ENCODE data around the gene TIMM44.
"Not testable (repeated sequence)": the region's sequence is repeated elsewhere in the genome, so short reads cannot be mapped to it uniquely, and the experiment has no call there.

The TIMM44 gene

GRCh38 chr19:7925171-7925851 lies 18.2 kb downstream of the TIMM44 start:
- DNase-seq (ENCODE audit: low read depth) = peak; percentile 68

GRCh38 chr19:7924651-7925170 lies 18.8 kb downstream of the TIMM44 start:
- DNase-seq (ENCODE audit: low read depth) = no peak

GRCh38 chr19:7924241-7924640 lies 19.2 kb downstream of the TIMM44 start:
- DNase-seq (ENCODE audit: low read depth) = no peak

GRCh38 chr19:7923295-7924191 lies 19.9 kb downstream of the TIMM44 start:
- no peak for DNase-seq (ENCODE audit: low read depth)

GRCh38 chr19:7922836-7923195 lies 20.6 kb downstream of the TIMM44 start:
- DNase-seq (ENCODE audit: low read depth) = no peak

- no peak for DNase-seq (ENCODE audit: low read depth)
These were observed 21.3 kb downstream of the TIMM44 start for GRCh38 chr19:7921967-7922835.

- no peak for DNase-seq (ENCODE audit: low read depth)
These were observed 22.0 kb downstream of the TIMM44 start for GRCh38 chr19:7921302-7921966.

- peak; percentile 99 for DNase-seq (ENCODE audit: low read depth)
These were observed 22.8 kb downstream of the TIMM44 start for GRCh38 chr19:7920519-7921301.

GRCh38 chr19:7919610-7920518 lies 23.6 kb downstream of the TIMM44 start, which contains the start of gene SNAPC2:
SNAPC2 (plus strand) TSS chr19:7920338; CDS start chr19:7920367, 29 bp downstream.
- DNase-seq (ENCODE audit: low read depth) = peak; percentile 94

- no peak for DNase-seq (ENCODE audit: low read depth)
These were observed 24.6 kb downstream of the TIMM44 start for GRCh38 chr19:7918615-7919421.

GRCh38 chr19:7918062-7918614 lies 25.3 kb downstream of the TIMM44 start:
- not testable (repeated sequence) for DNase-seq (ENCODE audit: low read depth)

- DNase-seq (ENCODE audit: low read depth) = peak; percentile 40
These were observed 26.0 kb downstream of the TIMM44 start for GRCh38 chr19:7917267-7918061.

GRCh38 chr19:7916955-7917266 lies 26.6 kb downstream of the TIMM44 start:
- no peak for DNase-seq (ENCODE audit: low read depth)

- DNase-seq (ENCODE audit: low read depth) = no peak
These were observed 27.1 kb downstream of the TIMM44 start for GRCh38 chr19:7916103-7916954.

- no peak for DNase-seq (ENCODE audit: low read depth)
These were observed 28.0 kb downstream of the TIMM44 start for GRCh38 chr19:7915250-7916102.

GRCh38 chr19:7914598-7915045 lies 28.8 kb downstream of the TIMM44 start, which contains the start of gene TGFBR3L:
TGFBR3L (plus strand) TSS chr19:7914830.
- DNase-seq (ENCODE audit: low read depth) = no peak
